Neuron (in vitro differentiated cells): ENCODE data around the gene ANKS3.

ENCODE experiments used
- H2AFZ ChIP-seq: one replicate; pipeline ENCODE4 v1.6.1; 2013; ENCODE audit warnings: low read depth, mild to moderate bottlenecking, inconsistent platforms, low read length, moderate library complexity
- H3K27me3 ChIP-seq: one replicate; pipeline ENCODE4 v1.6.1; 2013; ENCODE audit warnings: low read length; ENCODE audit not compliant: insufficient read depth
- H3K36me3 ChIP-seq: one replicate; pipeline ENCODE4 v1.6.1; 2013; ENCODE audit warnings: low read length; ENCODE audit not compliant: insufficient read depth
- H3K4me1 ChIP-seq: one replicate; pipeline ENCODE4 v1.6.1; 2013; ENCODE audit warnings: low read length; ENCODE audit not compliant: insufficient read depth
- H3K4me3 ChIP-seq: 2 replicates; pipeline ENCODE4 v1.5.1; 2013; ENCODE audit warnings: mild to moderate bottlenecking, low read length, moderate library complexity
- H3K9me3 ChIP-seq: one replicate; pipeline ENCODE4 v1.6.1; 2013; ENCODE audit warnings: low read length

Gene ANKS3

GRCh38 chr16:4694642-4695451, 39.2 kb downstream of the ANKS3 start:
- Histone ChIP-seq H3K36me3 (peaks cover 50% of the 10 kb centered on the region), H3K4me3 (peak overlapping the region; percentile 99), H3K27me3 (no peaks in the 10 kb centered on the region), H2AFZ (no peak overlapping the region), H3K4me1 (peaks cover 18% of the 10 kb centered on the region), H3K9me3 (no peaks in the 10 kb centered on the region)

- Histone ChIP-seq H3K27me3 (no peaks in the 10 kb centered on the region), H3K4me1 (peaks cover 18% of the 10 kb centered on the region), H3K4me3 (peak overlapping the region; percentile 99), H3K36me3 (peaks cover 48% of the 10 kb centered on the region), H2AFZ (peak overlapping the region; percentile 46), H3K9me3 (no peaks in the 10 kb centered on the region)
Measured at GRCh38 chr16:4693956-4694641, 40.0 kb downstream of the ANKS3 start.

GRCh38 chr16:4693296-4693955, 40.6 kb downstream of the ANKS3 start, which contains the start of gene NUDT16L1:
Gene NUDT16L1, plus strand, starts transcription at chr16:4693562. Its CDS starts 165 bp downstream, at chr16:4693727.
- Histone ChIP-seq H2AFZ (peak within 1 kb of the TSS; percentile 59), H3K9me3 (no peaks in the 10 kb centered on the region), H3K4me1 (peaks cover 18% of the 10 kb centered on the region), H3K27me3 (no peaks in the 10 kb centered on the region), H3K36me3 (peaks cover 44% of the 10 kb centered on the region), H3K4me3 (peak within 1 kb of the TSS; percentile 99)

- Histone ChIP-seq H2AFZ (peak overlapping the region; percentile 59), H3K36me3 (peaks cover 40% of the 10 kb centered on the region), H3K4me3 (peak overlapping the region; percentile 99), H3K27me3 (no peaks in the 10 kb centered on the region), H3K4me1 (peaks cover 18% of the 10 kb centered on the region), H3K9me3 (no peaks in the 10 kb centered on the region)
Measured at GRCh38 chr16:4692460-4693295, 41.4 kb downstream of the ANKS3 start.

- H3K36me3 ChIP-seq = peaks cover 40% of the 10 kb centered on the region
- no peak overlapping the region for H2AFZ ChIP-seq
- no peak overlapping the region for H3K4me3 ChIP-seq
- H3K9me3 ChIP-seq = no peaks in the 10 kb centered on the region
- H3K27me3 ChIP-seq = no peaks in the 10 kb centered on the region
- H3K4me1 ChIP-seq = peaks cover 18% of the 10 kb centered on the region
Measured at GRCh38 chr16:4691666-4692412, 42.2 kb downstream of the ANKS3 start.

- H3K36me3 ChIP-seq = peaks cover 40% of the 10 kb centered on the region
- H3K9me3 ChIP-seq = no peaks in the 10 kb centered on the region
- no peak overlapping the region for H3K4me3 ChIP-seq
- peaks cover 18% of the 10 kb centered on the region for H3K4me1 ChIP-seq
- no peaks in the 10 kb centered on the region for H3K27me3 ChIP-seq
- H2AFZ ChIP-seq = no peak overlapping the region
Measured at GRCh38 chr16:4690946-4691665, 43.0 kb downstream of the ANKS3 start.

- H3K4me1 ChIP-seq = peaks cover 11% of the 10 kb centered on the region
- peaks cover 38% of the 10 kb centered on the region for H3K36me3 ChIP-seq
- H3K4me3 ChIP-seq = no peak overlapping the region
- H2AFZ ChIP-seq = no peak overlapping the region
- H3K9me3 ChIP-seq = no peaks in the 10 kb centered on the region
- H3K27me3 ChIP-seq = no peaks in the 10 kb centered on the region
Measured at GRCh38 chr16:4689864-4690704, 44.0 kb downstream of the ANKS3 start.

- no peak overlapping the region for H2AFZ ChIP-seq
Measured at GRCh38 chr16:4689091-4689671, 44.9 kb downstream of the ANKS3 start.

GRCh38 chr16:4688674-4689045, 45.4 kb downstream of the ANKS3 start:
- Histone ChIP-seq H3K27me3 (no peaks in the 10 kb centered on the region), H2AFZ (no peak overlapping the region), H3K4me3 (no peak overlapping the region), H3K9me3 (no peaks in the 10 kb centered on the region), H3K4me1 (peaks cover 6% of the 10 kb centered on the region), H3K36me3 (peaks cover 46% of the 10 kb centered on the region)

More at GRCh38 chr16:4689091-4689671, 44.9 kb downstream of the ANKS3 start:
- no peaks in the 10 kb centered on the region for H3K27me3 ChIP-seq
- H3K4me3 ChIP-seq = no peak overlapping the region
- H3K36me3 ChIP-seq = peaks cover 42% of the 10 kb centered on the region
- peaks cover 6% of the 10 kb centered on the region for H3K4me1 ChIP-seq
- H3K9me3 ChIP-seq = no peaks in the 10 kb centered on the region

GRCh38 chr16:4687946-4688673, 46.0 kb downstream of the ANKS3 start:
- peaks cover 50% of the 10 kb centered on the region for H3K36me3 ChIP-seq
- H2AFZ ChIP-seq = no peak overlapping the region

More at GRCh38 chr16:4687946-4688673, 46.0 kb downstream of the ANKS3 start:
- H3K4me3 ChIP-seq = no peak overlapping the region
- H3K4me1 ChIP-seq = peaks cover 5% of the 10 kb centered on the region
- no peaks in the 10 kb centered on the region for H3K27me3 ChIP-seq
- H3K9me3 ChIP-seq = no peaks in the 10 kb centered on the region
